Thymus (tissue), 11 donors: ENCODE measurements around the gene GTF2F1. TPM values are rescaled to one million over a fixed set of nuclear protein-coding genes. Genes with fewer than 3 reads are reported as not detected.

Experiments used
- DNase-seq, 9 donors: peaks; one replicate each; pipeline ENCODE4 v3.0.0-alpha.2; 2013; ENCODE audit warnings: low spot score in 9 of 9, low read depth in 6 of 9, missing footprints in 1 of 9
- H3K27ac ChIP-seq, 2 donors: one replicate each; pipeline ENCODE4 v1.5.1; 2013; ENCODE audit warnings: control low read depth in 1 of 2, low read depth in 1 of 2, low read length in 1 of 2, mild to moderate bottlenecking in 1 of 2, moderate library complexity in 1 of 2
- H3K27me3 ChIP-seq, 2 donors: one replicate each; pipeline ENCODE4 v1.5.1; 2013; ENCODE audit warnings: low read length in 1 of 2; ENCODE audit not compliant: control insufficient read depth in 2 of 2, insufficient read depth in 1 of 2
- H3K36me3 ChIP-seq, 2 donors: one replicate each; pipeline ENCODE4 v1.5.1; 2013; ENCODE audit warnings: low read length in 1 of 2, mild to moderate bottlenecking in 1 of 2, moderate library complexity in 1 of 2; ENCODE audit not compliant: control insufficient read depth in 2 of 2, insufficient read depth in 2 of 2
- H3K4me1 ChIP-seq, 2 donors: one replicate each; pipeline ENCODE4 v1.5.1; 2013; ENCODE audit warnings: low read length in 2 of 2; ENCODE audit not compliant: control insufficient read depth in 2 of 2, insufficient read depth in 2 of 2
- H3K4me3 ChIP-seq, 2 donors: one replicate each; pipeline ENCODE4 v1.5.1; 2013; ENCODE audit warnings: low read length in 2 of 2, control low read depth in 1 of 2, mild to moderate bottlenecking in 1 of 2
- H3K9me3 ChIP-seq, 2 donors: one replicate each; pipeline ENCODE4 v1.5.1; 2013; ENCODE audit warnings: low read length in 1 of 2, mild to moderate bottlenecking in 1 of 2; ENCODE audit not compliant: control insufficient read depth in 2 of 2, insufficient read depth in 1 of 2
- WGBS: extraction: QIAGEN DNeasy Blood & Tissue Kit; methylation state at CpG from one replicate; pipeline ENCODE4 v1.1.7; 2013; 5-methylcytosine and 5-hydroxymethylcytosine counted together
- polyA plus RNA-seq: library from polyadenylated mRNA; stranded (reverse); fragments of 200-250 nt; gene quantifications from one replicate; pipeline ENCODE4 v1.2.3, GENCODE V29; 2013
- total RNA-seq: library from RNA; stranded (reverse); fragments of 120-200 nt; gene quantifications from one replicate; pipeline ENCODE4 v1.2.4, GENCODE V29; 2013
- donor health status: healthy.

Gene GTF2F1
- total and polyA plus RNA-seq, 2 donors, result 37.9 to 41.5 TPM

DNA sequence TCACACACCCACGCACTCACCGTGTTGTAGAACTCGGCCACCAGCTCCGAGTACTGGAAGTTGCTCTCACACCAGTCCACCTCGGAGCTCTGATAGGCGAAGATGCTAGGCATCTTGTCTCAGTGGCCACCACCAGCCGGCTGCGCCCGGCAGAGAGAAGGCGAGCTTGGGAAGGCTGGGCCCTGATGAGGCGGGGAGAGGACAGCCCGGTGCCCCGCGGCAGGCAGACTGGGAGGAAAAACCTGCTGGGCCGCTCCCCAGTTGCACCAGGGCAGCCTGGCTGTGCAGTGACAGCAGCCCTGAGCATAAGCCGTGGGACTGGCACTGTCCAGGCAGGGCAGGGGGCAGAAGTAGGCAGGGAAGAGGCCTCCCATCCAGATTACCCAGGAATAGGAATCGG, 59.5 kb downstream of the GTF2F1 start, which contains the start of gene ACER1:
ACER1 (minus strand) TSS at position 174 of the 400 bp plus-strand sequence; CDS start at position 113, 61 bp downstream.
- Histone ChIP-seq H3K4me1 (no peaks in the 10 kb centered on the region), H3K27me3 (no peaks in the 10 kb centered on the region), H3K36me3 (no peaks in the 10 kb centered on the region), H3K4me3 (no peak within 1 kb of the TSS), H3K9me3 (no peaks in the 10 kb centered on the region), H3K27ac (no peak within 1 kb of the TSS)
- WGBS, result 90% methylated on average over 17 of the region's 17 CpGs
- DNase-seq, result no peak

Other genes starting within 250 kb of the GTF2F1 start
- gene MLLT1, start 113.2 kb downstream of the GTF2F1 start, total RNA-seq, result 6.9 TPM
- 24.7 TPM for gene MLLT1, start 113.2 kb downstream of the GTF2F1 start, polyA plus RNA-seq
- 0.14 TPM for gene ACER1, start 59.6 kb downstream of the GTF2F1 start, total RNA-seq
- gene ACER1, start 59.6 kb downstream of the GTF2F1 start, polyA plus RNA-seq, result 2.8 TPM
- gene CLPP, start 31.6 kb downstream of the GTF2F1 start, total RNA-seq, result 69.1 TPM
- 88.4 TPM for gene CLPP, start 31.6 kb downstream of the GTF2F1 start, polyA plus RNA-seq
- gene ALKBH7, start 20.4 kb downstream of the GTF2F1 start, total RNA-seq, result 62.9 TPM
- gene ALKBH7, start 20.4 kb downstream of the GTF2F1 start, polyA plus RNA-seq, result 66.5 TPM
- 0.90 TPM for gene PSPN, start 17.2 kb downstream of the GTF2F1 start, total RNA-seq
- 1.0 TPM for gene PSPN, start 17.2 kb downstream of the GTF2F1 start, polyA plus RNA-seq
- gene KHSRP, start 31.6 kb upstream of the GTF2F1 start, total RNA-seq, result 49.9 TPM
- 93.1 TPM for gene KHSRP, start 31.6 kb upstream of the GTF2F1 start, polyA plus RNA-seq
- 0.05 TPM for gene SLC25A41, start 40.6 kb upstream of the GTF2F1 start, total RNA-seq
- 0.27 TPM for gene SLC25A41, start 40.6 kb upstream of the GTF2F1 start, polyA plus RNA-seq
- 6.0 TPM for gene SLC25A23, start 66.6 kb upstream of the GTF2F1 start, total RNA-seq
- gene SLC25A23, start 66.6 kb upstream of the GTF2F1 start, polyA plus RNA-seq, result 8.8 TPM
- gene CRB3, start 71.1 kb upstream of the GTF2F1 start, total RNA-seq, result 1.1 TPM
- gene CRB3, start 71.1 kb upstream of the GTF2F1 start, polyA plus RNA-seq, result 7.0 TPM
- gene DENND1C, start 88.6 kb upstream of the GTF2F1 start, total RNA-seq, result 6.8 TPM
- 46.6 TPM for gene DENND1C, start 88.6 kb upstream of the GTF2F1 start, polyA plus RNA-seq
- gene TUBB4A, start 109.1 kb upstream of the GTF2F1 start, total RNA-seq, result 0.24 TPM
- 1.1 TPM for gene TUBB4A, start 109.1 kb upstream of the GTF2F1 start, polyA plus RNA-seq
- gene TNFSF9, start 137.9 kb upstream of the GTF2F1 start, total RNA-seq, result 0.52 TPM
- 2.9 TPM for gene TNFSF9, start 137.9 kb upstream of the GTF2F1 start, polyA plus RNA-seq
- gene CD70, start 198.0 kb upstream of the GTF2F1 start, total RNA-seq, result 4.0 TPM
- 11.1 TPM for gene CD70, start 198.0 kb upstream of the GTF2F1 start, polyA plus RNA-seq